ENCODE measurements around the gene IDNK. TPM values are rescaled to one million over a fixed set of nuclear protein-coding genes. Genes with fewer than 3 reads are reported as not detected.

The IDNK gene
- total RNA-seq, 3 donors from 2014 or later = 6.8 to 10.6 (median 7.1) TPM

DNA sequence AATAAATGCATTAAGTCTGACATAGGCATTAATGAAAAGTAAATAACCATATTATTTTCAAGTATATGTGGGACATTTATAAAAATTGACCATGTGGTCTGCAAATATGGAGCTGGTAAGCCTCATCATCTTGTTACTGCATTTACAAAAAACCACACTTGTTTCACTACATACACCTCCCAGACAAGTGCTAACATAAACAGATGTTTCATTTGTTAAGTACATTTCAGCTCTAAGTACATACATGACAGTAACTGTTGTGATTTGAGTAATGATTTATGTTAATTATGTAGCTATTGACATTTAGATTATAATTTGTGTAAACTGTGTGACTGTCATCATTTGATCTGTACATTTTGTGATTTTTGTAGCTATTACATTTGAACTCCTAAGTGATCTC, 13.9 kb downstream of the IDNK start:
- intact Hi-C loops (cut with DNase I, micrococcal nuclease) = no loop called here
- no peaks in the 10 kb centered on the region for H3K9me3 ChIP-seq
- ATAC-seq = no peak

DNA sequence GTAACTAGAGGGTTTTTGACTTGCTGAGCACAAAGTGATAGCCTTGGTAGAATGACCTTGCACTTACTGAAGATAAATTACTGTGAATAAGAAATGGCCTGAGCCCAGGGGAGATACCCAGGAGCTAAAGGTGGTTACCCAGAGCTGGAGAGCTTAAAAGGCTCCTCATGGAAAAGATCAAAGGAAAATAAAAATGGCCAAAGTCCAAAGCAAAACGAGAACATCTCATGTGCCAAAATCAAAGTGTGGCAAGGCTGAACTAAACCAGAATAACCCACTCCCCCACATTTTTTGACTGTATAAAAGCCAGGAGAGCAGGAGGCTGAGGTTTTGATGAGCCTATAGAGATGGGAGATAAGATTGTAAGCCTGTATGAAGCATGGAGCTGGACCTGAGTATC, 14.4 kb downstream of the IDNK start:
- H3K9me3 ChIP-seq = no peaks in the 10 kb centered on the region
- intact Hi-C loops (cut with DNase I, micrococcal nuclease) = no loop called here
- H3K36me3 ChIP-seq (ENCODE audit: low read depth) = no peaks in the 10 kb centered on the region
- DNase-seq = no peak
- no peak overlapping the region for H3K4me3 ChIP-seq
- no peak for ATAC-seq
- H3K4me1 ChIP-seq (ENCODE audit: low read depth) = no peaks in the 10 kb centered on the region
- no peak for TF ChIP-seq CTCF (IDR thresholded peaks at IDR 0.05)

More for the DNA sequence above, 13.9 kb downstream of the IDNK start:
- DNase-seq = no peak
- no peaks in the 10 kb centered on the region for H3K4me1 ChIP-seq (ENCODE audit: low read depth)
- H3K36me3 ChIP-seq (ENCODE audit: low read depth) = no peaks in the 10 kb centered on the region
- no peak overlapping the region for H3K4me3 ChIP-seq
- TF ChIP-seq CTCF (IDR thresholded peaks at IDR 0.05) = no peak

DNA sequence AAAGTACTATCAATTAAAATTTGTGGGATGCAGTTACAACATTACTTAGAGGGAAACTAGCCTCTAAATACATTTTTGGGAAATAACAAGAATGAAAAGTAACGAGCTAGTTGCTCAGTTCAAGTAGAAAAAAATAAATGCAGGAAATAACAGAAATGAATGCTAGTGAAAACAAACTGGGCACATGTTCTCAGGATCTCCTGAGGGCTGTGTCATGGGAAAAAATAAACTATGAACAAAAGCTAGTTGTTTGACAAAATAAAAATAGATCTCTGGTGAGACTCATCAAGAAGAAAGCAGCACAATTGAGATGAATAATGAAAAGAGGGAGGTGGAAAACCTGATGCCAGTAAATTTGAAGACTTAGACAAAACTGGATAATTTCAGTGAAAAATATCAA, 16.3 kb downstream of the IDNK start:
- no peak for TF ChIP-seq CTCF (IDR thresholded peaks at IDR 0.05)
- no peaks in the 10 kb centered on the region for H3K36me3 ChIP-seq (ENCODE audit: low read depth)
- no peak overlapping the region for H3K4me3 ChIP-seq
- no peaks in the 10 kb centered on the region for H3K4me1 ChIP-seq (ENCODE audit: low read depth)
- DNase-seq = no peak
- intact Hi-C loops (cut with DNase I, micrococcal nuclease) = no loop called here
- no peaks in the 10 kb centered on the region for H3K9me3 ChIP-seq
- ATAC-seq = no peak

DNA sequence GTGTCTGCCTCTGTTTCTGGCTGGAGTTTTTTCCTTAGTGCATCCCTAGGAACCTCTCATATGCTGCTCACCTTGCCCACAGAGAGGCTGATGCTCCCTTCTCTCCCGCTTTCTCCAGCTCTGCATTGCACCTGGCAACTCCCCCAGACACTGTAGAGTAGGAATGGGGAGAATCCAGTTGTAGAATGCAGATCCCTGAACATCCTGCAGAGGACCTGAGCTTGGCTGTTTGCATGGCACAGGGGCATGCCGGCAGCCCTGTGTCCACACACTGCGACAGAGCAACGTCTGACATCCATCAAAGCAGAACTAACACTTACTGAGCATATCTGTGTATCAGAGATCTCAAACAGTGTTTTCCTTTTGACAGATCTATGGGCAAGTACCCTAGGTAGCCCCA, 19.9 kb downstream of the IDNK start:
- Histone ChIP-seq H3K9me3 (no peaks in the 10 kb centered on the region), H3K4me1 (ENCODE audit: low read depth) (no peaks in the 10 kb centered on the region), H3K36me3 (ENCODE audit: low read depth) (no peaks in the 10 kb centered on the region), H3K4me3 (no peak overlapping the region)
- ATAC-seq (no peak), DNase-seq (no peak)
- intact Hi-C loops (cut with DNase I, micrococcal nuclease) = no loop called here
- no peak for TF ChIP-seq CTCF (IDR thresholded peaks at IDR 0.05)

DNA sequence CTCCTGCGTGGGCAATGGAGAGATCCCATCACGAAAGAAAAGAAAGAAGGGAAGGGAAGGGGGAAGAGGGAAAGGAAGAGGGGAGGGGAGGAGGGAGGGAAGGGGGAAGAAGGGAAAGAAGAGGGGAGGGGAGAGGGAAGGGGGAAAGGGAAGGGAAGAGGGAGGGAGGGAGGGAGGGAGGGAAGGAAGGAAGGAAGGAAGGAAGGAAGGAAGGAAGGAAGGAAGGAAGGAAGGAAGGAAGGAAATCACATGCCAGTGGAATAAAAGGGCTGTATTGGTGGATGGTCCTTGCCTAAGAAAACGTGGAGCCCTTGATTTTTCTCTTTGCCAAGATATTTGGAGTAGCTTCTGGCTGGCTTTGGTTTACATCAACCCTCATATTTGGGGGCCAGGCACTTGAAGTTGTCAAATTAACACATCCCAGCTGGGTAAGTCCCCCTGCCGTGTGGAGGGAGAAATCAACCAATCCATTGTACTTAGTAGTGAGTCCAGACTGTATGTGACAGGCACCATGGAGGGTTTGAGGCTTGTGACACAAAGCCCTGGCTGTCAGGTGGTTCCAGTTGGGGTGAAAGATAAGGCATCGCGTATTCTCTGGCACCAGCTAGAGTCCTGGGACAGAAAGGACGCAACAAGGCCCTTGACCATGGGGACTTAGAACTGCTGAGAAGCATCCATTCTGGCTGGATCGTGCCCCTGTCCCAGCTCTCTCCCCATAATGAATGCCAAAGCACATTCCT, 23.7 kb downstream of the IDNK start:
- ATAC-seq (no peak), DNase-seq (no peak)
- H3K4me1 ChIP-seq (ENCODE audit: low read depth) = no peaks in the 10 kb centered on the region
- H3K4me3 ChIP-seq = no peak overlapping the region
- H3K9me3 ChIP-seq = no peaks in the 10 kb centered on the region
- no peak for TF ChIP-seq CTCF (IDR thresholded peaks at IDR 0.05)
- intact Hi-C loops (cut with DNase I, micrococcal nuclease) = no loop called here
- H3K36me3 ChIP-seq (ENCODE audit: low read depth) = no peaks in the 10 kb centered on the region

Data from mucosa of descending colon (tissue), 3 donors.